BJ (cell line): ENCODE results near the gene UBE4A. TPM values are rescaled to one million over a fixed set of nuclear protein-coding genes. Genes with fewer than 3 reads are reported as not detected.

Source experiments
- CTCF ChIA-PET: fragments of 350-600 bp; formaldehyde crosslinking; extraction: SDS; loops from one replicate; lab custom pipeline; 2021; ENCODE audit warnings: antibody characterized with exemption, inconsistent platforms; lab: Yijun Ruan, JAX
- POLR2A ChIA-PET: fragments of 300-600 bp; sonication (Branson Sonifier 250); formaldehyde crosslinking; extraction: SDS; loops from one replicate; lab custom pipeline; 2021; ENCODE audit warnings: antibody characterized with exemption; lab: Charles Lee
- DNase-seq: peaks from one replicate; pipeline ENCODE4 v3.0.0-alpha.2; 2011; ENCODE audit warnings: low read depth
- H3K27me3 ChIP-seq: 2 replicates; pipeline ENCODE4 v1.6.0; 2011; ENCODE audit warnings: low read length; ENCODE audit not compliant: control insufficient read depth, insufficient read depth
- H3K36me3 ChIP-seq: 2 replicates; pipeline ENCODE4 v1.5.1; 2011; ENCODE audit warnings: low read length; ENCODE audit not compliant: control insufficient read depth, insufficient read depth
- H3K4me3 ChIP-seq: 2 replicates; pipeline ENCODE4 v1.5.1; 2011; ENCODE audit warnings: low read depth, mild to moderate bottlenecking, control low read depth, low read length
- polyA plus RNA-seq: library from polyadenylated mRNA; depleted of rRNA; stranded (reverse); fragments of >200 nt; gene quantifications from 2 replicates; pipeline ENCODE4 v1.2.3, GENCODE V29; 2011
- TF ChIP-seq, protein P1 (sequence below): IDR thresholded peaks from 2 replicates; pipeline ENCODE4 v1.5.1; 2011; ENCODE audit warnings: low read depth, mild to moderate bottlenecking, control low read depth, inconsistent platforms, low read length, moderate library complexity; ENCODE audit not compliant: insufficient read depth

Gene UBE4A
- polyA plus RNA-seq, 1 experiment = 15.9 TPM

DNA sequence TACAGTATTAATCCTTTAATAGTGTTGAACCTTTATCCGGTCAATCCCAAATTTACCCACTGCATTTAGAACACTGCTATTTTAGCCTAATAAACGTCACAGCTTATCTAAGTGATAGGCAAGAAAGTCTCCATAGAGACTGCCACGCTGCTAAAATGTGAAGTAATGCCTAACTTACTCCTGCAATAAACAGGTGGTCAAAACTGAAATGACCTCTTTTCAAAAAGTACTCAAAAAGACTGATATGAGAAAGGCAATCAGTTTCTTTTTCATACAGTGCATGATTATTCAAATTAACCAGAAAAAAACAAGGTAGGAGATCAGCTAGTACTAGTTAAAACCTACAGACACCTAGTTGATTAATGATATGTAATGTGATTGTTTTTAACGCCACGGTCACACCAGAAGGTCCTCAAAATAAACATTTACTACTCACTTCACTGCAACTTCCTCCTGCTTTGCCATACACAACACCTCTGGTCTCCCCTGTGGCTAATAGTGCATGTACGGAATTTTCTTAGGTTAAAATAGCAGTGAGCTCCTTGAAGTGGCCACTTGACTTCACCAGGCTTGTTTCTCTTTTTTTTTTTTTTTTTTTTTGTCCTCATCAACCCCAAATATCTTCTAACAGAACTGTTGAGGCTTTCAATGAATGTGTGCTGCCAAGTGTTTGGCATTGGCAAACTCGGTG lies 50.8 kb downstream of the UBE4A start:
- Histone ChIP-seq H3K4me3 (no peak overlapping the region), H3K27me3 (no peaks in the 10 kb centered on the region), H3K36me3 (peaks cover 3% of the 10 kb centered on the region; the same call in 1 of the 2 replicates)
- TF ChIP-seq, protein P1, sequence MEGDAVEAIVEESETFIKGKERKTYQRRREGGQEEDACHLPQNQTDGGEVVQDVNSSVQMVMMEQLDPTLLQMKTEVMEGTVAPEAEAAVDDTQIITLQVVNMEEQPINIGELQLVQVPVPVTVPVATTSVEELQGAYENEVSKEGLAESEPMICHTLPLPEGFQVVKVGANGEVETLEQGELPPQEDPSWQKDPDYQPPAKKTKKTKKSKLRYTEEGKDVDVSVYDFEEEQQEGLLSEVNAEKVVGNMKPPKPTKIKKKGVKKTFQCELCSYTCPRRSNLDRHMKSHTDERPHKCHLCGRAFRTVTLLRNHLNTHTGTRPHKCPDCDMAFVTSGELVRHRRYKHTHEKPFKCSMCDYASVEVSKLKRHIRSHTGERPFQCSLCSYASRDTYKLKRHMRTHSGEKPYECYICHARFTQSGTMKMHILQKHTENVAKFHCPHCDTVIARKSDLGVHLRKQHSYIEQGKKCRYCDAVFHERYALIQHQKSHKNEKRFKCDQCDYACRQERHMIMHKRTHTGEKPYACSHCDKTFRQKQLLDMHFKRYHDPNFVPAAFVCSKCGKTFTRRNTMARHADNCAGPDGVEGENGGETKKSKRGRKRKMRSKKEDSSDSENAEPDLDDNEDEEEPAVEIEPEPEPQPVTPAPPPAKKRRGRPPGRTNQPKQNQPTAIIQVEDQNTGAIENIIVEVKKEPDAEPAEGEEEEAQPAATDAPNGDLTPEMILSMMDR = no peak
- ChIA-PET POLR2A (interaction anchor here (0.7 kb wide), 1 partner anchor 101 kb away, joined by 11 read pairs; no protein-coding TSS in a partner anchor), CTCF (interaction anchor here (0.7 kb wide), 1 partner anchor 155 kb away, joined by 4 read pairs; no protein-coding TSS in a partner anchor)
- no peak for DNase-seq

DNA sequence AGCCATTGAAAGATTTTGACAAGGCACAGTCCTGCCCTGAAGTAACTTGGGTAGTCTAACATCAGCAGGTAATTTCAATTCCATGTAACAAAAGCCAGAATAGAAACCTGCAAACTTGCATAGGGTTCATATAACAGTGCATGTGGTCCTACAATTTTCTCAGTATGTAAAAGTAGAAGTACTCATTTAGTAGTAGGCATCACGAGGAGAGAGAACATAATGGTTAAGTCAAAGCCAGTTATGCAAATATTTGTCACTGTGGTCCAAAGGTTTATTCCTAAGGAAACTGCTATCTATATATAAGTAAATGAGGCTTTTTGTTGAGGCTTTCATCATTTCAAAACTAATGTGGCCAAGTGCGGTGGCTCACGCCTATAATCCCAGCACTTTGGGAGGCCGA lies 52.1 kb downstream of the UBE4A start:
- Histone ChIP-seq H3K36me3 (peaks cover 3% of the 10 kb centered on the region; the same call in 1 of the 2 replicates), H3K27me3 (no peaks in the 10 kb centered on the region), H3K4me3 (no peak overlapping the region)
- TF ChIP-seq, protein P1 = no peak
- ChIA-PET POLR2A (no interaction called here), CTCF (no interaction called here)
- DNase-seq = no peak

- ChIA-PET POLR2A (interaction anchor here (0.5 kb wide), 1 partner anchor 38 kb away, joined by 22 read pairs; no protein-coding TSS in a partner anchor), CTCF (no interaction called here)
- DNase-seq = no peak
- TF ChIP-seq, protein P1 = no peak
- Histone ChIP-seq H3K36me3 (0 out of 2 replicates have a peak, but pooled peaks cover 1% of the 10 kb centered on the region), H3K27me3 (no peaks in the 10 kb centered on the region), H3K4me3 (no peak overlapping the region)
These were observed 53.5 kb downstream of the UBE4A start for GRCh38 chr11:118412921-118413320.

DNA sequence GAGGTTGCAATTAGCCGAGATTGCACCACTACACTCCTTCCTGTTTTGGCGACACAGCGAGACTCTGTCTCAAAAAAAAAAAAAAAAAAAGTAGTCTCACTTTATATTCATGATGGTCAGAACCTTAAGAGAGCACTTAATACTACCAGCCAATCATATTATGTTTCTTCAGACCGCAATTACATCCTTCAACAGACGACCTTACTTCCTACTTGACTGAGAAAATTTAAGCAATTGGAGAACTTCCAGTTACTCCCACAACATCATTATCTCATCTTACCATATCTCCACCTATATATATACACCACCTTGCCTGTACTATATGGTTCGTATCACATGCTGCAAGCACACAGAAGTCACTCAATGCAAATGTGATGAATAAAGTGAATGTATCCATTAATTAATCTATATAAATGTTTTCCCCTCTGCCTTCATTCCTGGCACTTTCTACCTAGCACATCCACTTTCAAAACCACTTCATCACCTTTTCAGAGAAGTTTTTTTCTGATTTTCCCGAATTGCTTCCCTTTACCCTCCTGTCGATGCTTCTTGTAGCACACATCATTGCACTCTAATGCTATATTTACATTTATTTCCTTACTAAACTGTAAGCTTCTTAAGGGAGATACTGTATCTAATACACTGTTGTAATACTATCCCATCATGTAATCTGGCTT lies 55.8 kb downstream of the UBE4A start:
- ChIA-PET CTCF (interaction anchor here (0.6 to 1.2 kb wide), 2 partner anchors 23 to 73 kb away, joined by 3 read pairs; no protein-coding TSS in a partner anchor), POLR2A (no interaction called here)
- no peak for DNase-seq

More for the DNA sequence above, 55.8 kb downstream of the UBE4A start:
- 0 out of 2 replicates have a peak, but pooled peaks cover 1% of the 10 kb centered on the region for H3K36me3 ChIP-seq
- no peak overlapping the region for H3K4me3 ChIP-seq
- TF ChIP-seq, protein P1 = no peak
- H3K27me3 ChIP-seq = no peaks in the 10 kb centered on the region
